Measurements from ENCODE around the gene FARS2.

The FARS2 gene

DNA sequence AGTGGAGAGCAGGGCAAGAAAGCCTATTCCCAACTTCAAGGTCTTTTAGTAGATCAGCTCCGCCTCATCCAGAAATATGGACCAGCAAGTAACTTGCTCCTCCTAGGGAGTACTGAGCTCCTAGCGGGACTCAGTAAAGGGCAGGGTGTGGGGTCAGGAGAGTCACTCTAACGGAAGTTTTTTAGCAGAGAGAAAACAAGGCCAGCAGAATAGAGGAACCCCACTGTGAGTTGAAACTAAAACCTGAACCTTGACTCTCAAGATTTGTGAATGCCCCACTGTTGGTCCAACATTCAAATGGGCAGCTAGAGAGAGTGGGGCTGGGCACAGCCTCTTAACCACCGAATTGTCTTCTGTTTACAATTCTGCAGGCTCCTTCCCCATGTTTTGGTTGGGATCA is 244.8 kb downstream of the FARS2 start:
- no peak for DNase-seq (ENCODE audit: low read depth in 2 of 2)

DNA sequence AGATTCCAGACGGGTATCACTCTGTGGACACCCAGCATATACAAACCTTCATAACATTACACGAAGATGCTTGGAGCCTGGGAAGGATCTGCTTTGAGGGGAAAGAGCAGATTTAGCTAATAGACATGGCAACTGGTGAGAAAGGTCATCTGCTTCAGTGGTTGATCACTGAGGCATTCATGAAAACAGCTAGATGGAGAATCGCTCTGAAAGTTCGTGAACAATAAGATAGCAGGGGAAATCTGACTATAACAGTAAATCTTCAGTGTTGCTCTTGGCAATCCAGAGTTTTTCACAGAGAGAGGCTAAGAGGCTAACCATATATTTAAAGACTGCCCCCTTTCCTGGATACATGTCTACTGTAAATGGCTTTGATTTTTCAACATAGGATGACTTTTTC is 245.3 kb downstream of the FARS2 start:
- no peak for DNase-seq (ENCODE audit: low read depth in 2 of 2)

DNA sequence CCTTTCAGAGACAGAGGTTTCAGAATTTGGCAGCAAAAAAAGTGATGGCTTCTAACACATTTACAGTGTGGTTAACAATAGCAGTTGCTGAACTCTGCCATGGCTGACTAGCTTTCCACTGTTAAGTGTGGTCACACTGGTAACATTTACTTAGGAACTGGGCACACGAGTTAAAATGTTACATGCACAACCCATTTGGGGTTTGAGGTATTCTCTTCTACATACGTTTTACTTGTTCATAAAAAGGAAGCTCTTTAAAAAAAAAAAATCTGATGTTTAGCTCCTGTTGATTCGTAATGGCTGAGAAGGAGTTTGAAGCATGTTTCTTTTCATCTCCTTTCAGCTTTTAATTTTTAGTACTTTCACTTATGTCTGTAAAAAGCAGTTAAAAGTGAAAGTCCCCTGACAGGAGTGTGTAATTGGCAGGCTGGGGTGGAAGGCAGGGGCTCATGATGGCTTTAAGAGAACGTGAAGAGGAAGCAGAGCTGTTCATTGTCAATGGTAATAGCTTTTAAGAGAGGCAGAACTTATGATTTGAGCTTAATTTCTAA is 245.9 kb downstream of the FARS2 start:
- no peak for DNase-seq (ENCODE audit: low read depth in 2 of 2)

DNA sequence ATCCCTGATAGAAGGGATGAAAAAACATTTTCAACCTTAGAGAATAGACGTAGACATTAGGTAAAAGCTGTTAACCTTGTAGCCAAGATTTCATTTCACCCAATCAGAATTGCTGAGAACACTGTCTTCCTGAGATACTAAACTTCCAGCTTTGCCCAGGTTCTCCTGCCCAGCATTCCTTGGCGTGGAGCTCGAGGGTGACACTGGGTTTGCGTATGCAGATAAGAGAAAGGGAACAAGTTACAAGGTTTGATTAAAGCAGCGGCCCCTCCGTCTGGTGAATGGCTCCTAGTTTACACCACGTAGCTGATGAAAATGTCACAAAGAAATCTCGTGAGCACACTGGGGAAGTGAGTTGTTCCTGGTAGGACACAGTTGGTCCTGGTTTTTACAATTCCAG is 247.8 kb downstream of the FARS2 start:
- DNase-seq (ENCODE audit: low read depth in 2 of 2) = no peak

DNA sequence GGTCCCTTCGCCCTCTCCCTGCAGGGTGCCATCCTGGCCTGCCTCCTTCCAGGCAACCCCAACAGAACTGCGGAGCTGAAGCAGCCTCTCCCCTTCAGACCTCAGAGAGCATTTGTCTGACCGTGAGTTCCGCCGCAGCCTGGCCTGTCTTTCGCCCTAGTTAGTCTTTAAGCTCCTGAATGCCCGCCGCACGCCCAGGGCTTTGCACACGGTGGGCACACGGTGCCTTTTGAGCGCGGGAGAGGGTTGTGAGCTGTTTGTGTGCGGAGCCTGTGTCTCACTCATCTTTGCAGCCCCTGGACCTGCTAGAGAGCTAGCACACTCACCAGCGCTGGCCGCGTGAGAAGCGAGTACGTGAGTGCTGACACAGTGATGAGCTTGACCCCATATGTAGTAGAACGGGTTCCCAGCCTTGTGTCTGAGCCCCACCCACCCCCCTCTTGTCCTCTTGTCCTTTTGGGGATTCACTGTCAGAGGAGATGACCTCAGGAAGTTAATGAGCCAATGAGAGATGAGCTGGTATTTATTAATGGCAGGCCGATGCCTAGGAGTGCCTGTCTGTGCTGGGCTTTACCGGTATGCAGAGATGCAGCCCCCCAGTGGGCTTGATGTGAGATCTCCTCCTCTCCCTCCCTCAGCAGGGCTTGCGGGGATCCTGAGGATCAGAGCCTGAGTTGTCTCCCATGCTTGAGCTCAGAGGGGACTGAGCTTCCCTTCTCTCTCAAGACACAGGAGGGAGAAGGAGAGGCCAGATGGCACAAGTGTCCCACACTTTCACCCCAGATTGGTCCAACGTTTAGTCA is 249.2 kb downstream of the FARS2 start:
- DNase-seq (ENCODE audit: low read depth in 2 of 2) = no peak

DNA sequence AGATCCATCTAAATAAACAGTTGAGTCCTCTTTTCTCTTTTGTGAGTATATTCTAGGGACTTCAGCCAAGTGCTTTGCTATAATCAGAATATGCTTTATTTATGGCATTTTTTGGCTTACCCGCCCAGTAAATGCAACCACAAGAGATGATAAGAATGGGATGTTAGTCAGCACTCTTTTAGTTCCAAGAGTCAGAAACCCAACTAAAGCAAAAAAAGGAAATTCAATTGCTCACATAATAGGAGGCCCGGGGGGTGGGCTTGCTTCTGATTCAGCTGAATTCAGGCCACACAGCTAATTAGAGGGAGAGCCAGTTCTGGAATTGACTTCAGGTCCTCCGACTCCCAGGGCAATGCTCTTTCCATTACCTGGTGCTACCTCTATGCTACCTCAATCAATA is 250.6 kb downstream of the FARS2 start:
- DNase-seq (ENCODE audit: low read depth in 2 of 2) = no peak

DNA sequence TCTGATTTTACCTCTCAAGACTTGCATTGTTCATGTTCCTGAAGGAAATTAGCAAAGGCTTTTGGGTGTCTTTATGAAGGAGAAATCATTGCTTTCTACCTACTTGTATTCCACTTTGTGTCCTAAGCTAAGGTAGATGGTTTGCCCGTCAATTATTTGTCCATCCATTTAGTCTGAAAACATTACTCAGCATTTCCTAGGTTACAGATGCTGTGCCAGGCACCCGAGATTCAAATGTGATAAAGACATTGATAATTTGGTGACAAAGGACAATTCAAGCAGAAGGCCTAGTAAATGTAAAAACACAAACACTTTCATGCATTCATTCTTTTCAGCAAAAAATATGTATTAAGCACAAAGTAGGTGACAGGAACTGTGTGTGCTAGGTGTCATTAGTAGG is 251.1 kb downstream of the FARS2 start:
- DNase-seq (ENCODE audit: low read depth in 2 of 2) = no peak

DNA sequence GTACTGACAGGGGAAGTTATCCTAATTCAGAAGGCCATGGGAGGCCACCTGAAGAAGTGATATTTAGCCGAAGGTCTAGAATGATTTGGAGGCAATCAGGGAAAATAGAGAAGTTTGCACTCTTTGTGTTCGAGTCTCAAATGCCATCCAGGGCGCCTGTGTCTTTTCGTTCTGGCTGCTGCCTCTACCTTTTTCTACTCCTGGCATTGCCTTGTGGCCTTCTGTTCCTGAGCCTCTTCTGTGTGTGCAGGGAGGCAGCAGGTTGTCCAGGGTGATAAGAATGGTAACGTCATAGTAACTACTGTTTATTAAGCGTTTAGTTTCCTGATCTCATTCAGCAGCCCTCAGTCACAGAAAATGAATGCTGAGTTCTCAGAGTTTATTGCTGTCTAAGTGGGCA is 252.1 kb downstream of the FARS2 start:
- no peak for DNase-seq (ENCODE audit: low read depth in 2 of 2)

DNA sequence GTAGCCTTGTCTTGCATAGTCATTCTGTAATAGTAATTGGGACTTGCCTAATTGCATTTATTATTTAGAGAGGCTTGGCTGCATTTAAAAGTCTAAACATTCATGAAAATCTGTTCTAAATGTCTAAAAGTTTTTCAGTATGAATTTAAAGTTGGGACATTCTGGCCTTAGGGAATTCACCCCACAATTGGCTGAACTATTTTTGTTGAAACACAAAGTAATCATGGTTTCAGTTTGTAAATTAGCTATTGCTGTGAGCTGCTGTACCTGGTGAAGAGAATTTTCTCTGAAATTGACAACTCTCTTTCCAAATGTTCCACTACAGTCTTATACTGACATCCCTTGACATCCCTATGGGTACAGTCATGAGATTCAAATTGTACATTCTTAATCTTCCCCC is 253.0 kb downstream of the FARS2 start:
- no peak for DNase-seq (ENCODE audit: low read depth in 2 of 2)

DNA sequence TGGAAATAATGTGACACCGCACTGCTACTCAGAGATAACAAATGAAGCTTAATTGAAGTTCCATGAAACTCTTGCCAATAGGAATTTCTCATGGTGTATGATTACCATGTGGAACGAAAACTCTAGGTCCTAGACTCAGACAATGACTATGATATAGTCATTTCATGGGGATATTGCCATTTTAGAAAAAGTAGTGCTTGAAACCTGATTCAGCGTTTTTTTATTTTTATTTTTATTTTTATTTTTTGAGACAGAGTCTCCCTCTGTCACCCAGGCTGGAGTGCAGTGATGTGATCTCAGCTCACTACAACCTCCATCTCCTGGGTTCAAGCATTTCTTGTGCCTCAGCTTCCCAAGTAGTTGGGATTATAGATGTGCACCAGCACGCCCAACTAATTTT is 253.9 kb downstream of the FARS2 start:
- no peak for DNase-seq (ENCODE audit: low read depth in 2 of 2)

DNA sequence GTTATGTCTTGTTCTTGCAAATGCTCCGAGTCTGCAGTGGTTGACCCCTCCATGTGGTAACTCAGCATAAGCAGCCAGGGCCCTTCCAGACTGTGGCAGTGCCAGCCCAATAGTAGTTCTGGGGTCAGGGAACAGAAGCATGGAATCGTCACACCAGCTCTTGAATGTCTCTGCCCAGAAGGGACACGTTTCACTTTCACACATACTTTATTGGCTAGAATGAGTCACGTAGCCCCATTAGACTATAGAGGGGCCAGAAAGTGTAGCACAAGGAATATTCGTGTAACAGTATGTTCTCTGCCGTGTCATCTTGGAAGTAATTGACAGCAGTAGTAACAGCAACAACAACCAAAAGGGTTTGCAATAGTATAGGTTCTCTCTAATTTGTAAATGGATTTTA is 254.7 kb downstream of the FARS2 start:
- DNase-seq (ENCODE audit: low read depth in 2 of 2) = no peak

DNA sequence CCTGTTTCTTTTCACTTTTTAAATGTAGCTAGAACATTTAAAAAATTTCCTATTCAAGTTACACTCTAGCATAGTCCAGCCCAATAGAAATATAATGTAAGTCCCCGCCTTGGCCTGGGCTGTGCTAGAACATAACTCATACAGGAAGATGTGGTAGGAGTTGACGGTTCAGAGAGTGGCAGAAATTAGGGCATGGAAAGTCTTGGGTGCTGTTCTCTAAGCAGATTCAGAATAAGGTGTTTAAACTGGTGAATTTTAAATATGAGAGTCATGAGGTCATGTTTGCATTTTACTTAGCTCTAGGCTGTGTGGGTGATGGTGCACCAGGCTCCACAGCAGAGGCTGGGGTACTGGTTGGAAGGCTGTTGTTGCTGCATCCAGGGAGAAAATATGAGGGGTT is 256.5 kb downstream of the FARS2 start:
- peak; percentile 23 to 27 for DNase-seq (ENCODE audit: low read depth in 2 of 2)

DNA sequence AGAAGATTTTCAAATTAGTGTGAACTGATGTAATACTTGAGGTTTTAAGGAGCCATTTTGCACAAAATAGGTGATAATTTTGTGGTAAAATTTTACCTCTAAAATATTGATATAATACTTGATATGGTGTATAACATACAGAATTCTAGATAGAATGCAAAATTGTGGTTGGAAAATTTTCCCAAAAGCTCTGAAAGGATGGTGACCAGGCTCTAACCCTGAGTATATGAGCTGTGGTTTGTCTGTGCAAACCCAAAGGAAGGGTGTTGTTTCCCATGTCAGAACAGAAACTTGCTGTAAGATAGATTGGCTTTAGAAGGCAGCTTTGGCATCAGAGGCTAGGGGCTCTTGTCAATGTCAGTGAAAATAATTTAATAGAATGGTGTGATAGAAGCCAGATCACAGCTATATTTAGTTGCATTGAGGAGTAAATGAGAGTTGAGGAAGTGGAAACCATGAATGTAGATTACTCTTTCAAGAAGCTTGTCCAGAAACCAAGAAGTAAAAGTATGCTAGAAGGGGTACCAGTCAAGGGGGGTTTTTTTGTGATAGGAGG is 257.7 kb downstream of the FARS2 start:
- no peak for DNase-seq (ENCODE audit: low read depth in 2 of 2)

DNA sequence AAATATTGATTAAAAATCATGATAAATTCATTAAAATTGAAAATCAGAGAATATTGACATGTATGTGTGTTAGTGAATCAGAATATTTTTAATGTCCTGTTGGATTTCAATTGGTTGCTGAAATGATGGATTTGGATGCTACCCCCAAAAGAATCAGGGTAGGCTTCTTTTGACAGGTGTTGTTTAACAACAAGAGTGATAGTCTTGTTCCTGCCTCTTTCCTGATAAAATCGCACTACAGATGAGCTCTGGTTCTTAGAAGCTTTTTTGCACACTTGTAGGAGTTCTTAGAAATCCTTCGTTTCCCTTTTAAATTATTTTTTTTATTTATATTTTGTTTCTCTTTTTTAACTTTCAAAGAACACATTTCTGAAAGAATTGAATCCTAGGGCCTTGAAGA is 259.5 kb downstream of the FARS2 start:
- no peak for DNase-seq (ENCODE audit: low read depth in 2 of 2)

DNA sequence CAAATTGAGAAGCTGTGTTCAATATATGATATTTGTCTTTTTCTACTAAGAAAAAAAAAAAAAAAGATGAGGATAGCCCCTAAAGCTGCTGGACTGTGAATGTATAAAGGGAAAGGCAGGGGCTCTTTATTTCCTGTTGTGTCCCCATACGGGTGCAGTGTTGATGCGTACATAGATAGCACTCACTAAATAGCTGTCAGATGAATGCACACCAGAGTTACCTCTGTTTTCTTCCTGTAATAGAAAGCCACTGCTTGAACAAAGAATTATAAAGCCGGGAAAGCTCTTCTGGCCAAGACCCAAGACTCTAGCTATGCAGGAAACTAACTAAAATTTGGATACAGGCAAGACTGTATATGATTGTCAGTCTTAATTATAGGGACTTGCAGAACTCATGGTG is 260.0 kb downstream of the FARS2 start:
- DNase-seq (ENCODE audit: low read depth in 2 of 2) = no peak

DNA sequence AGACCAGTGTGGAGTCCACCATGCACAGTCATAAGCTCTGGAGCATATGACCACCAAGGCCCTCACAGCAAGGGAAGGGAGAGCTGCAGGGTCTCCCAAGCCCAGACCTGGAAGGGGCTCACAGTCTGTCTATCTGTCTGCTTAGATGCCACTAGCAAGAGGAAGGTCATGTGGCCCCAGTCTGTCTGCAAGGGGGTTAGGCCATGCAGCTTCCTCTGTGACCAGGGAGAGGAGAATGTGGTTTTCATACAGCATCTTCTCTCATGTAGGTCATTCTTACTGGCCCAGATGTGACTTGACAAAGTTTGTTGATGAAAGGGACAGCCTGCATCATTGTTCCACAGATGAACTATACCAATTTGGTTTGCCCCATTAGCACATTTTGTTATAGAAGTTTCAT is 260.8 kb downstream of the FARS2 start:
- no peak for DNase-seq (ENCODE audit: low read depth in 2 of 2)

DNA sequence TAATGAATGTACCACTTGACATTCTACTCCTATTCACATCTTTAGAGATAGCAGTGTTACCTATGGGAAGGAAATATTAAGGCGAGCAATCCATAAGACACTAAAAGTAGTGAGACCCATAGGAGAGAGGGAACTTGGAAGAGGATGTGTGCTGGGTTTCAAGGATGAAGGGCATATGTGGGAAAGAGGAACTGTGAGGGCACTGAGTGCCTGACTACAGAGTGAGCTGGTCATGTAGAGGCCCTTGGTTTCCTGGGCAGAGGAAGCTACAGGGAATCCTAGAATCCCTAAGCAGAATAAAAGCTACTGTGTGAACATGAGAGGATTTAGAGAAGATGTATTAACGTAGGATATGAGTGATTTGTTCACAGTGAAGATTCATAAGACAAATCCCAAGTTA is 262.8 kb downstream of the FARS2 start:
- no peak for DNase-seq (ENCODE audit: low read depth in 2 of 2)

DNA sequence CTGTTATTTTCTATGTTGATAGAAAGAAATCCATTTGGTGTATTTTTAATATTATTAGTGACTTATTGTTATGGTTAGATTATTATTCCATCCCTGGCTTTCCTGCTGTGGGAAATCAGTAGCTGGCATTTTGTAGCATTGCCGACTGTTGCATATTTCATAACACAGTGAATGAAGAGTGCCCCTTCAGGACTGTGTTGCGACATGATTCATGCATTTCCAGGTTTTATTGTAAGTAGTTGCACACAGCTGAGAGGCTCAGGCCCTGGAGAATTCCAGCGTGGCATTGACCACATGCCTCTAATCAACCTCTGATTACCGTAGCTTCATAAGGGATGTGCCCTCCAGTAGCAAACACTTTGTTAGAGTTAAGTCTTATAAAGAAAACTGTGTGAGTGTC is 263.9 kb downstream of the FARS2 start:
- DNase-seq (ENCODE audit: low read depth in 2 of 2) = no peak

DNA sequence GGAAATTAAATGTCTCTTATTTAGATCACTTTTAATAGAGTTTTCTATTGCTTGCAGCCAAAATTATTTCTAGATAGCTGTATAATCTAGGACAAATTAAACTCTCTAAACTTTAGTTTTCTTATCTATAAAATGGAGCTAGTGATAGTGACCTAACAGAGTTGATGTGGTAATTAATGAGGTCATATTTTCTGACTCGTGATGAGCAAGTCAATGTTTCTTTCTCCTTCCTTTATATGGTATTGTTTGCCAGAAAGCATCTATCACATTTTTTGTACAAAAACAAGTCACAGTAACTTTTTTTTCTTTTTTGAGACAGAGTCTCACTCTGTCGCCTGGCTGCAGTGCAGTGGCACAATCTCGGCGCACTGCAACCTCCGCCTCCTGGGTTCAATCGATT is 267.7 kb downstream of the FARS2 start:
- DNase-seq (ENCODE audit: low read depth in 2 of 2) = no peak

DNA sequence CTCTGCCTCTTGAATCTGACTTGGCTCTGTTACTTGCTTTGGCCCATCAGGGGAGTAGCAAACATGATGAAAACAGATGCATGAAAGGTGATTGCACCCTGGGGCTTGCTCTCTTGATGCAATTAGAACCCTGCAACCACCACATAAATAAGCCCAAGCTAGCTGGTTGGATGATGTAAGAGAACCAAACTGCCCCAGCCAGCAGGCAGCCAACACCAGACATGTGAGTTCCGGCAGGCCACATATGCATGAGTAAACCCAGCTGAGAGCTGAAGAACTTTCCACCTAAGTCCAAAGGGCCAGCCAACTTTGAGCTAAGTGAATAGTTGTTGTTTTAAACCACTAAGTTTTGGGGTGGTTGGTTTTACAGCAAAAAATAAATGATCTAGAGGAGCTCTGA is 268.4 kb downstream of the FARS2 start:
- no peak for DNase-seq (ENCODE audit: low read depth in 2 of 2)

DNA sequence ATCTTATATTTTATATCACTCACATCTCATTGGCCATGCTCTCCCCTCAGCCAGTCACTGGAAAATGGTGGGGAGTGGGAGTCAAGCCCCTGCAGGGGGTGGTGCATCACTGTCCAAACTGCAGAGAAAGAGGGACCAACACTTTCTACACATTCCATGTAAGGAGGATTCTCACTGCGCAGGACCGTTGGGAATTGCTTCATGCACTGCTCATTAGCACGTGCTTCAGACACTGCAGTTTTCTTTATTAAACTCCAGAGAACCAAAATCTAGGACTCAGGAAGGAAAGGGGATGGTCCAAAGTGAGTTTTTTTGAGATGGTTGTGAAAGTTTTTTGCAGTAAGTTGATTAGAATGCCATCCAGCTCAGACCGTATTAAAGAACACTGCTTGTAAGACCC is 269.8 kb downstream of the FARS2 start:
- no peak for DNase-seq (ENCODE audit: low read depth in 2 of 2)

DNA sequence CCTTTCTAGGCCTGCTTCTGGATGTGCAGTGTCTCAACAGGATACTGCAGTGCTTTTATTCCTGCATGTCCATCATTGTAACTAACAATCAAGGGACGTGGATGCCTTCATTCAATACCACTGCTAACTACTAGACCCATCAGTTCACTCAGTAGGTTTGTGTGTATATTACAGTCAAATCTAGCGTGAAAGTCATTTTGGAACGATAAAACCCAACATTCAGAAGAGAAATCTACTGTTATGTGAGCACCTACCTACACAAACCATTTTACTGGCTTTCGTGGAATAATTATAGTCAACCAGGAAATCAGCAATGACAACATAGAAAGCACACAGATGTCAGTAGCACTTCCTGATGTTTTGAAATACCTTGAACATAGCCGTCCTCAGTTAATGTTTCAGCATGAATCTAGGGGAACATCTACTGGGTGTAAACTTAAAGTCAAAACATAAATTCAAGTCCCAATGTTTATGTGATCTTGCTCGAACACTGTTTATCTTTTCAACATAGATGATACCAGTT is 270.6 kb downstream of the FARS2 start:
- DNase-seq (ENCODE audit: low read depth in 2 of 2) = no peak

DNA sequence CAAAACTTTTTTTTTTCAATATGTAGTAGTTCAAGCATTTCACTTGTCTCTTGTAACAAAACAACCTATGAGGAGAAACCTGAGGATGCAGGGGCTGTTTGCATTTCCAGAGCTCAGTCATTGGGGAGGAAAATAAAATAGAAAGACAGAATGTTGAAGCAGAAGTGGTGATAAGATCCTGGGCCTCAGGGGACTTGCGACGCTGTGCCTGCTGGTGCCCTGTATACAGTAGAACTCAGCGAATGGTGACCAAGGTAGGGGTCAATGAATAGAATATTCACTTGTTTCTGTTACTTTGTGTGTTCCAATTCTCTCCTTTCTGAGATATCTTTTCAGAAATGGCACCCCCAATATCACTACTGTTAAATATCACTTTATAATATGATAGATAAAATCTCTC is 271.6 kb downstream of the FARS2 start:
- no peak for DNase-seq (ENCODE audit: low read depth in 2 of 2)
